Daoy (cell line): ENCODE data around the gene SUCLG2. TPM values are rescaled to one million over a fixed set of nuclear protein-coding genes. Genes with fewer than 3 reads are reported as not detected.

Source experiments
- DNase-seq: peaks from one replicate; pipeline ENCODE4 v3.0.0-alpha.2; 2015; ENCODE audit warnings: low read depth
- total RNA-seq: library from RNA; depleted of rRNA; stranded (reverse); fragments of >200 nt; shearing (Covaris generic); gene quantifications from 2 replicates; pipeline ENCODE4 v1.2.3, GENCODE V29; 2014; rRNA removed

SUCLG2 gene
- total RNA-seq = 20.3 and 22.1 TPM in 2 replicates

- peak; percentile 87 for DNase-seq
These were observed at the start of gene SUCLG2 for GRCh38 chr3:67654099-67654843. Gene SUCLG2 (minus strand): TSS chr3:67654612. CDS start chr3:67654586, 26 bp downstream.

- no peak for DNase-seq
These were observed 46.2 kb upstream of the SUCLG2 start for GRCh38 chr3:67700596-67700995.

GRCh38 chr3:67699882-67700281 lies 45.5 kb upstream of the SUCLG2 start:
- no peak for DNase-seq

- no peak for DNase-seq
These were observed 38.2 kb upstream of the SUCLG2 start for GRCh38 chr3:67692621-67693020.

- DNase-seq = no peak
These were observed 37.5 kb upstream of the SUCLG2 start for GRCh38 chr3:67691926-67692325.

- DNase-seq = no peak
These were observed 36.8 kb upstream of the SUCLG2 start for GRCh38 chr3:67691207-67691606.

GRCh38 chr3:67689806-67690205 lies 35.4 kb upstream of the SUCLG2 start:
- DNase-seq = no peak

GRCh38 chr3:67688231-67688630 lies 33.8 kb upstream of the SUCLG2 start:
- DNase-seq = no peak

GRCh38 chr3:67686069-67686468 lies 31.7 kb upstream of the SUCLG2 start:
- no peak for DNase-seq

GRCh38 chr3:67685499-67685898 lies 31.1 kb upstream of the SUCLG2 start:
- DNase-seq = no peak

- no peak for DNase-seq
These were observed 29.8 kb upstream of the SUCLG2 start for GRCh38 chr3:67684211-67684610.

GRCh38 chr3:67683522-67683921 lies 29.1 kb upstream of the SUCLG2 start:
- DNase-seq = no peak

- DNase-seq = no peak
These were observed 24.3 kb upstream of the SUCLG2 start for GRCh38 chr3:67678665-67679064.

GRCh38 chr3:67674055-67674454 lies 19.6 kb upstream of the SUCLG2 start:
- no peak for DNase-seq

- no peak for DNase-seq
These were observed 8.3 kb upstream of the SUCLG2 start for GRCh38 chr3:67662733-67663132.

- no peak for DNase-seq
These were observed 6.7 kb upstream of the SUCLG2 start for GRCh38 chr3:67661089-67661488.

GRCh38 chr3:67657192-67657591 lies 2.8 kb upstream of the SUCLG2 start:
- DNase-seq = no peak

GRCh38 chr3:67656614-67657013 lies 2.2 kb upstream of the SUCLG2 start:
- no peak for DNase-seq

- no peak for DNase-seq
These were observed 1.1 kb upstream of the SUCLG2 start for GRCh38 chr3:67655364-67656121.

- DNase-seq = no peak
These were observed 399 bp upstream of the SUCLG2 start for GRCh38 chr3:67654844-67655177.

GRCh38 chr3:67653425-67654098 lies 850 bp downstream of the SUCLG2 start:
- DNase-seq = no peak

- no peak for DNase-seq
These were observed 4.3 kb downstream of the SUCLG2 start for GRCh38 chr3:67650084-67650483.

GRCh38 chr3:67649681-67650080 lies 4.7 kb downstream of the SUCLG2 start:
- no peak for DNase-seq
